ENCODE data around the gene ZC3H7A.

- TF ChIP-seq CTCF (conservative IDR thresholded peaks at IDR 0.05) (no peak), EZH2 (IDR thresholded peaks at IDR 0.05; ENCODE audit: low read depth) (no peak)
These were observed 39.7 kb upstream of the ZC3H7A start for GRCh38 chr16:11836650-11837244.
